Skeletal muscle cell (primary cell): ENCODE results near the gene MACROD2.
A peak's percentile ranks its signal among the peaks of the same experiment; 100 is the strongest.

Experiments
- DNase-seq: peaks from one replicate; pipeline ENCODE4 v3.0.0-alpha.2; 2010; ENCODE audit warnings: low read depth
- H3K4me3 ChIP-seq: 2 replicates; pipeline ENCODE4 v1.5.1; 2011; ENCODE audit warnings: low read depth, mild to moderate bottlenecking, control low read depth, low read length, moderate library complexity

MACROD2 gene

DNA sequence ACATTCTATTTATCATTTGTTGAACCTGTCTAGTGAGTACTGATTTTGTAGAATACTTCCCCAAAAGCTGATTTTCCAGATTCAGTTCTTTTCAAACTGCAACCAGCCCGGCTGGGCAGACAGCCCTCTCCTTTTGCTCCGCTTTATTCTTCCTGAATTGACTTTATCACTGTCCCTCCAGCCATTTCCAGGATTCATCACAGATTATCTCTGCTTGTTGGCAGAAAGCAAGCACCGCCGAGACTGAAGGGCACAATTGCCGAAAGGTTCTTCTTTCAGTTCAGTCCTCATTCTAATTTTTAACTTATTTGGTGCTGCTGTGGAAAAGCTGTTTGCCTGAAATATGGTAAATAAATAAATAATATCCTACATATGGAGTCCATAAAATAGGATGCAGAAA is 711.2 kb downstream of the MACROD2 start:
- no peak overlapping the region for H3K4me3 ChIP-seq
- no peak for DNase-seq

DNA sequence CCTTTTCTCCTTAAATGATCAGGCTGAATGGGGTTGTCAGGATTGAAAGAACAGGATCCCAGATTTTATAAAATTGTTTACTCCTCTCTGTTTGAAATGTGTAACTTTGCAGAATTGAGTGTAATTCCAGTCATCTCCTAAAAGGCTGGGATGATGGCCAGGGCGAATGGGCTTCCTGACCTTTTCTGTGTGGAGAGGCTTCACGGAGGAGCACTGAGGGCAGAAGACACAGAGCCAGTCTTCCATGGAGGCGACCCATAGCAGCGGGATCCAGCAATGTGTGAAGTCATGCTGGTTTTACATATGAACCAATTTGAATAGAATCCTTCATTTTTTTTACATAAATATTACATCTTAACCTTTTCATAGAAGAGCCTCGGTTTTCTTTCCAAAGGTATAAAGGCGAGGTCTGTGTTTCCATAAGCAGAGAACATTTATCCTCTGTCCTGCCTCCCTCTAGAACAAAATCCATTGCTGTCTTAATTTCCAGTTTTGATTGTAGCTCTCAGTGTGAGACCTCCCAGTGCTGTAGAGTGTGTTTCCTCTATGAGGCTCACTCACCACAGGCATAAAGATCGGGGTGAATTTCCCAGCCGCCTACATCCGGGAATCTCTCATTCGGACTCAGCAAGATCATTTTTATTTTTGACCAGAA is 711.8 kb downstream of the MACROD2 start:
- DNase-seq: no peak
- H3K4me3 ChIP-seq: no peak overlapping the region

DNA sequence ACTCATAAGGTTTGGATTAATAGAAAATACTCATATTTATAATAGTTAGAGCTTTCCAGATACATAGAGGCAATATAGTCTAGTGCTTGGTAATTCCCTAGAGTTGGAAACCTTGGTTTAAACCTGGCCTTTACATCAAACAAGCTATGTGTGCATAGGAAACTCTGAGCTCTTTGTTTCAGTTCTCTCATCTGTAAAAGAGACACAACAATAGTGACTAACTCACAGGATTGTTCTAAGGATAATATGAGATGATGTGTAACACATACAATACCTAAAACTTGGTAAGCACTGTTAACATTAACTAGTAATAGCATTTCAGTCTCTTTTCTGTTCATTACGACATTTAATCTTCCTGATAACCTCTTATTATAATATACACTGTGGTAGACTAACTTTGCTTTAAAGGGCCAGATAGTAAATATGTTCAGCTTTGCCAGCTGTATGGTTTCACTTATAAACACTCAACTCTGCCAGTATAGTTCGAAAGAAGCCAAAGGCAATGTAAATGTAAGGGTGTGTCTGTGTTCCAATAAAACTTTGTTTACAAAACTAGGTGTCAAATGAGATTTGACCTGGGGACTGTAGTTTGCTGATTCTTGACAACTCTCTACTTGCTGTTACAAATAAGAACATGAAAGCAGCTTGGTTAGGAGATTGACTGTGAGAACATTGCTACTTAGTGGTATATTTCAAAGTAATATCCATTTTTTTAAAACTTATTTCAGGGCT is 712.7 kb downstream of the MACROD2 start:
- no peak for DNase-seq
- H3K4me3 ChIP-seq: no peak overlapping the region

DNA sequence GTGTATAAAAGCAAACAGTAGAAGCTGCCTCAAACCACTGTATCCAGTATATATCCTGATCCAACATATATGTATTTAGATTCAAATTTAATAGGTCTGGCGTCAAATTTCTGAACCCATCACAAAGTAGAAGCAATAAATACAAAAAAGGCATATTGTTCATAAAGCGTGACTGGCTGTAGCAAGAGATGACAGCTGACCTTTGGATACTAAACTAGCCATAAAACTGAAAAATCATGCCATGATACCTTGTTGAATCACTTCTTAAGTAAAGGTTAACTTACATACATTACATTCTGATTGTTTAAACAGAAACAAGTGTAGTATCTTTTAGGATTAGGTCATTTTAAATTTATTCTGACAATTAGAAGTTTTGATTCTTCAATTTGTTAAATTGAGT is 714.1 kb downstream of the MACROD2 start:
- no peak overlapping the region for H3K4me3 ChIP-seq
- DNase-seq: no peak

DNA sequence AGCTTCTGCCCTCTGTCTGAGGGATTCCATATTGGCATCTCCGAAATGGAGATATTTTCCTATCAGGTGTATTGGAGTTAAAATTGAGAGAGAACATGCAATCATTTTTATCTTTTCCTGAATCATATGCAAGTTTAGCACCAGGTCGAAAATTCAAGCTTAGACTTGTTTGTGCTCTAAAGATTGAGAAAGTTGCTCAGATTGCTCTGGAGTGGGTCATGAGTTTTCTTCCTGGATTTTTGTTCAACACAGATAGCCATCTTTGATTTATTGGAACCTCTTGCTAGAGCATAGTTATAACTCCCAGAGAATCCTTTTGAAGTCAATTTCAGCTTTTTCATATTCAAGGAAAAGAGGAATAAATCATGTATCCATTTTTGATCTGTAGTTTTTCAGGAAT is 715.6 kb downstream of the MACROD2 start:
- no peak overlapping the region for H3K4me3 ChIP-seq
- no peak for DNase-seq

DNA sequence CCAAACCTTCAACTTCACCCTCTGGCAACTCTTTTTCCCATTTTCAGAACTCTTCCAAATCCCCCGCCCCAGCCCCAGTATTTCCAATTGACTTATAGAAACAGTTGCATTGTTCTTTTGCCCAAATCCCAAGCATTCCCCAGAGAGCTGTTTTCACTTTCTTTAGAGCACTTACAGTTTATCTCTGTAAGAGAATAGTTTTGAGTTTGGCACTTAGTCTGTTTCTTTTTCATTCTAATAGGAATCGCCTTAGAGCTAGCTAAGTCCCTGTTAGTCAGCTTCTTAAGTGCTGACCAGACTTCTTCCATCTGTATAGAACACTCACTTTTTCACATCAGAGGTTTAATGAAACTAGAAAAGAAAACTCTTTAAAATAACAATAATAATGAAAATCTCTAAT is 716.3 kb downstream of the MACROD2 start:
- peak; percentile 29 for DNase-seq
- H3K4me3 ChIP-seq: no peak overlapping the region

DNA sequence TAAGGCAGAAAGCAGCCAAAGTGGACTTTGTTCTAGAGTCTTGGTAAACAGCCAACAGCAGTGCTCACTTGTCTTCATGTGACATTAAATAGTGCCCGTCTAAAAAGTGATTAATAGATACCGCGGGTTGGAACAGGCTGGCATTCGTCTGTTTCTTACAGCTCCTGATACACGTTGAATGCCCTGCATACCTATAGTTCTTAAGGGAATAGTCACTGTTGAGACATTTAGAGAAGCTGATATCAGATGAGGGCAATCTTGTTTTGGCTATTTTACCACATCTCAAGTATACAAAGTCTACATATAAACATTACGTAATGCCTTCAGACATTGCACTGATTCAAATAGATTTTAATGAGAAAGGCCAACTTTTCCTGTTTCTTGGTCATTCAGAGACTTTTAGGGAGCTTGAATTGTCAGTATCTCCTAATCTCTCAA is 717.0 kb downstream of the MACROD2 start:
- peak; percentile 39 for DNase-seq
- H3K4me3 ChIP-seq: no peak overlapping the region

DNA sequence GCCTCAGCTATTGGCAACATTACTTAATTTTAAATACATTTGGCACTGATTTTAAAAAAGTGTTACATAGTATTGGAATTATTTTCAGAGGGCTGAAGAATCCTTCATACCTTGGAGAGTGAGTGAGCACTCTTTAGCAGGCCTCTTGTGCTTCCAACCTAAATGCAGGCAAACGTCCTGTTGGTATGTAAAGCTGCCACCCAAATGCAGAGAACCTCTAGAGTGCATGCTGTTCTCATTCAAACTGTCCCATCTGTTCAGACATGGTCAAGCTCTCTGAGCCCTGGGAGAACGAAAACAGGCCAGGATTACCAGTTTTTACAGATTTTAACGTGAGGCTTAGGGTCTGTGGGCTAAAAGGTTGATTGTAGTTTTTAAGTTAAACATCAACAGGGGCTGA is 720.1 kb downstream of the MACROD2 start:
- H3K4me3 ChIP-seq: no peak overlapping the region
- no peak for DNase-seq

DNA sequence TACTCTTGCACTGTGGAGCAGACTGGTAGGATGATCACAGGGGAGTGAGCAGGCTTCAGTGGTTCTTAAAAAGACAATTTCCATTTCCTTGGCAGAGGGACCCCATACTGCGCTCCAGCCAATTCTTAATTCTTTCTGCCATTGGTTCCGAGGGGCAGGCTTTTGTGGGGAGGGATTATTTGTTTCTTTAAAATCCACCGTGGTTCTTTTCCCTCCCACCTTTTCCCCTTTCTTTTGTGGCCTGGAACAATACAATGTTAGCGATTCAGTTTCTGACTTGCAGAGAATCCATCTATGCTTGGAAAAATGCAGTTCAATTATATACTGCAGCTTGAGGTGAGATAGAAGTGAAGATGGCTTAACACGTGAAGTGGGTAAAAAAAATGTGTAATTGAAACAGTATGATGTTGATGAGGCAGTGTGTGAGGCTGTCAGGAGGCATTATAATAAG is 721.1 kb downstream of the MACROD2 start:
- DNase-seq: no peak
- H3K4me3 ChIP-seq: no peak overlapping the region

DNA sequence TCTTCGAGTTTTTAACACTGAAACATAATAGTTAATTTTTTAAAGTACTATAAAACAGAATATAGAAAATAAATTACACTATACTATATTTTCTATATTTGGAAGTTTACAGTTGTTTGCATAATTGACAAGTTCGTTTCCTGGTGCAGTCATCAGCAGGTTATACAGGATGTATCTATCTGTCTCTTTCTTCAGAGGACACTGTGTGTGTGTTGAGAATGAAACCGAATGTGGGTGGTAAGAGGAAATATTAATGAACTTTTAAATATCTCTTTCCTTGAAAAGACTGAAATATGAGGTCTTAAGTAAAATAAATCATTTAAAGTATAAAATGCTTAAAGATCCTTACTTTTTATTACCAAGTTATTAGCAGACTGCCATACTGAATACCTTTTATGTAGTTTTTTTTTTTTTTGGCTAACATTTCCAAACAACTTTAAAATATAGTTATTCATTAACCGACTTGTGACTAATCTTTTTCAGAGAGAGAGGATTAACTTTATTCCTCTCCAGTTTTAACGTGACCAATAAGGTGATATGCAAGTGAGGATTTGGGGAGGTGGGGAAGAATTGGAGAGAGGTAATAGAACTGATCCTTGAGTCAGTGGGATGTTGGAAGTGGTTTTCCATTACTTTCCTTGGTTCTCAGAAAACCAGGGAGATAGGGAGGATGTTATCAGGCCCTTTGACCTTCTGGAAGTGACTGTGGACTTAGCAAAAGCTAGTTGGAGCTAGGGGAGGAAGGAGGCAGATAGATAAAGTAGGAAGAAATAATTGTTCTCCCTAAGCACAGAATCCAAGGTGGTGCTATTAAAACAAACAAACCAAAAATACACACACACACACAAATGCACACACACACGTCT is 722.1 kb downstream of the MACROD2 start:
- DNase-seq: no peak
- H3K4me3 ChIP-seq: no peak overlapping the region

DNA sequence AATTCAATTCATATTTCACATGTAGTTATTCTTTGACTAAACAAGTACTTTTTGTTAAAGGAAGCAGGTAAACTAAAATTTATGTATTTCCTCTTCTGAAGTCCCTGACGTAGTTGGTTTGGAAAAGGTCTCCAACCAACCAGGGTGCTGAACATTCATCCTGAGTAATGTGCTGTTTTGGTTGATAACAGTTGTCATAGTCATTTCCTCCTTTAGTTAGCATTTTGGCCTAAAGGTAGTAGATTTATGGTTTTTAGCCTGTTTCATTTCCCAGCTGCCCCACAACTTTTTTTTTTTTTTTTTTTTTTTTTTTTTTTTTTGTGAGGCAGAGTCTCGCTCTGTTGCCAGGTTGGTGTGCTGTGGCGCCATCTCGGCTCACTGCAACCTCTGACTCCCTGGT is 724.9 kb downstream of the MACROD2 start:
- no peak overlapping the region for H3K4me3 ChIP-seq
- no peak for DNase-seq

DNA sequence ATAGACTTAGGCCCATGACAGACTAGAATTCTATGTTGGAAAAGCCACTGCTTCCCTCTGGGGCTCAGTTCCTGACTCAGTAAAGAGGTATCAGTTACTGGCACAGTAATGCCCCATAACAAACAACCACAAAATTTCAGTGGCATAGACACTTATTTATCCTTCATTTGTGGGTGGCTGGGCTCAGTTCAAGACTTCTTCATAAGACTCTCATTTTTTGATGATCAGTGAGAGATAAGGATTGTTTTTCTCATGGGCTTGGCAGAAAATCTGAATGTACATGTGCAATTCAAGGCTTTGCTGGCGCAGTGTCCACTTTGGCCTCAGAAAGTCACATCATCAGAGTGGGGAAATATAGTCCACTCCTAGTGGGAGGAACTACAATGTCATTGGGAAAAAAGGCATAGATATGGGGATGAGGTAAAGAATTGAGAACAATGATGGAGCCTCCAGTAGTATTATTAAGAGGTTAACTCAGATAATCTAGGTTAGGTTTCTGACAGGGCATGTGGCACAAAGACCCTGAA is 726.7 kb downstream of the MACROD2 start:
- H3K4me3 ChIP-seq: no peak overlapping the region
- no peak for DNase-seq

DNA sequence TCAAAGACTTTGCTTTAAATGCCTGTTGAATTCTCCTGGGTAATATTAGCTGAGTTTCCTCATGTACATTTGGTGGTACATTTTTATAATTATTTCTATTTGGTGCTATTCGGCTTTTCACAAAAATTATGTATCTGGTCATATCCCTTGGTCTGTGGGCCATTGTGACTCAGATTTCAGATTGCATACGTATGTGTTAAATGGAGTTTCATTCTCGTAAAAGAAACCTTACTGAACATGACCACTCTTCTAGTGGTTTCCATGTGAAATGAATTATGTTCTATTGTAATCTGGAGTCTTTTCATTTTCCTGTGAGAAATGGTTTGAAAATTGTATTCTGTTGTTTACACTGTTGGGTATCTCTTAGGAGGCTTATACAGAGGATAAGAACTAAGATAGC is 728.3 kb downstream of the MACROD2 start:
- H3K4me3 ChIP-seq: no peak overlapping the region
- DNase-seq: no peak

DNA sequence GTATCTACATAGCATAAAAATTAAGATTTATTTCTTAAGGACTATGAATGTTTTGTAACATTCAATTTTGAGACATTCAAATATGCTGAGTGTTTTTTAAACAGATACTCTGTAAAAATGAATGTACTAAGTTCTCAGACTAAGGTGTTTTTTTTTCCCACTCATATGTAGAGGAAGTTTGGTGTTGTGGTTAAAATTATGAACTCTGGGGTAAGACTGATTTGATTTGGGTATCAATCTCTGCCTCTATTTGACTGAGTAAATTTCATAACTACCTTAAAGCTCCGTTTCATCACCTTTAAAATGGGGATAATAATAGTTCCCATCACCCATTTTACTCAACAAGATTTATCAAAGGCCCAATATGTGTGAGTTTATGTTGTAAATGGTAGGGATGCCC is 728.7 kb downstream of the MACROD2 start:
- DNase-seq: no peak
- no peak overlapping the region for H3K4me3 ChIP-seq

DNA sequence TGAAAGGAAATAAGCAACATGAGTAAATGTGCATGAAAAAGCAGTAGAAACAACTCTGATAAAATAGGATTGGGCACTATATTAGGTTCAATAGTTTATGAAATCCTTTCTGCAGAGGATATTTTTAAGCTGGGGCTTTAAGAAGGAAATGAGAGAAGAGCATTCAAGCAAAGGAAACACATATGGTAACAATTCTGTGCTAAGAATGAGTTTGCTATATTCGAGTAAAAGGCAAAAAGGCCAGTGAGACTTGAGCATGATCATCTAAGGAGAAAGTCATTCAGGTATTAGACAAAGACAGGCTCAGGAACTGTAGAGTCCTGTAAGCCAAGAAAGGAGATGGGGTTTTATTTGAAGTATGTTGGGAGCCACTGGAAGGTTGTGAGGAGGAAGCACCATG is 729.2 kb downstream of the MACROD2 start:
- no peak overlapping the region for H3K4me3 ChIP-seq
- DNase-seq: no peak

DNA sequence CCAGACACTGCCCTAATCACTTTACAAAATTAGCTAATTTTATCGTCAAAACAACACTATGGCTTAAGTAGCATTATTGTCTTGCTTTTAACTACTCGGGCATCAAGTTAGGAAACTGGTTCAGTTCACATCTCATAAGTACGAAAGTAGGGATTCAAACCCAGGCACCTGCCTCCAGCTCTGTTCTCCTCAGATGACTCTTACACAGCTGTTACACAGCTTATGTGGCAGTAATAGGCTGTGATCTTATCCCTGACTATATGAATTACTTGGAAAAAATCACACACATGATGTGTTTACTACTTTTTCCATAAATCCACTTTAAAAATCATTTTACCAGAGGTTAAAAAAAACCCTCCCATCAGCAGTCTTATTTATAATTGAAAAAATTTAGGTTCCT is 731.3 kb downstream of the MACROD2 start:
- no peak overlapping the region for H3K4me3 ChIP-seq
- no peak for DNase-seq

DNA sequence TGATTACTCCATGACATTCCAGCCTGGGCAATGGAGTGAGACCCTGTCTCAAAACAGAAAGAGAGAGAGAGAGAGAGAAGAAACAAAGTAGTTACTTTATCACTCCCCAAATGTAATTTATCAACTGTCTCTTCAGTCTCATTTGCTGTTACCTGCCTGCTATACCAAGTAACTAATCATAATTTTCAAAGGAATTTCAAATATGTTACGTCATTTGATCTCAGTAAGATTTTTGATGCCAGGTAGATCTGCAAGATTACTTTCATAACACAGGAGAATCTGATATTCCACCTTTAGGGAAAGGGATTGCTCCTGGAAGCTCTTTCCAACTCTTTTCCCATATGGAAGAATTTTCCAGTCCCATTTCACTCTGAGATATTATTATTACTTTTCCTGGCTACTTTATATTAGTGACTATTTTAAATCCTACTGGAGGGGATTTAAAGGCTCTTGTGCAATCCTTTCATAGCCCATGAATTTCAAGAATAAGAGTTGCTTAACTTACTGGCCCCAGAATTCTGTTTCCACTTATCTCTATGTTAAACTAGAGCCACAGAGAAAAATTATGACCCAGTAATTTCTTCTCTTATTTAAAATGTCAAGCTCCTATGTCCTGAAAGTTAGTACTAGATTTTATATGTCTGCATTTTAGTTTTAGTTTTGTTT is 732.3 kb downstream of the MACROD2 start:
- DNase-seq: no peak

DNA sequence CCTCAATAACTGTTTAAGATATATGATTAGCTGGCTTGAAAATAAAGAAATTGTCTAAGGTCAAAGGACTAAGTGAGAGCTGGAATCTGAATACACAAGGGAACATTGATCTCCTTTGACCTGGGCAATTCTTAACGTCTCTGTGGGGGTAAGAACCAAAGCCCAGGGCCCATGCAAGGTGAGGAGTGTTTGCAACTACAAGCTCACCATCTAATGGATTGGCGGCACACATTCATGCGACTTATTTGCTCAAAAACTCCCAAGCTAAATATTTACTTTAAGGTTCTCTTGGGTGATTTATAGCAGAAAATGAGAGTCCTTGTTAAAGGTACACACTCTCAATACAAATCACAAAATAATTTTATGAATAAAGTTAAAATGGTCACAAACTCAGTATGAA is 734.1 kb downstream of the MACROD2 start:
- DNase-seq: no peak
- no peak overlapping the region for H3K4me3 ChIP-seq

More for the DNA sequence above, 732.3 kb downstream of the MACROD2 start:
- no peak overlapping the region for H3K4me3 ChIP-seq

DNA sequence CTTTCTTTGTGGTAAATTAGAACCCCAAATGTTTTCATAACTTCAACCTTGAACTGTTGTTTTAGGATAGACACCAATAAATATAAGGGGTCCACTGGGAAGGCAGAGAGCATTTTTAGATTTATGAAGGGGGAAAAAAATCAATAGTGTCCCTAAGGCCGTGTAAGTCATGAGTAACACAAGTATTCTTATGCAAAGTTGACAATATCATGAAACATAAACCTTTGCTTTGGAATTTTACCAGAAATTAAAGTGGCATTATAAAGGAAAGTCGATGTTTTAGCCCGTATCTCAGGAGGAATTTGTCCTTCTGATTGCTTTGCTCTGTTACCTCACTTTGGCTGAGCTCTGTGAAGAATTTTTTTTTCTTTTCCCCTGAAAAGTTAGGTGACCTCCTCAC is 737.0 kb downstream of the MACROD2 start:
- DNase-seq: no peak

DNA sequence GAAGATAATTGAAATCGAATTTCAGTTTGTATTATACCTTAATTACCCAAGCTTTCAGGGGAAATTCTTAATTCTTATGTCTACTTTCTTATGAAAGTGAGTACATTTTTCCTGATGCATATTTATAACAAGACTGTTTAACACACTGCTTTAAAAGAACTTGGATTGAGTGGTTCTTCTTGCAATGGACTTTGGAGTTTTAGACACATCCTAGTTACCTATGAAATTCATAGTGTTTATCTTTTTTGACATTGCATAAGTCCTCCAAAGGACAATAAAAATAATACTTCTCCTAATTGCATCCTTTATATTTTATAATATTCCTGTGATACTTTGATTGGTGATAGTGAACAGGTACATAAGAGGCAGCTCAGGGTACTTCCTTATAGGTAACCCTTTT is 737.7 kb downstream of the MACROD2 start:
- no peak for DNase-seq

More for the DNA sequence above, 737.0 kb downstream of the MACROD2 start:
- H3K4me3 ChIP-seq: no peak overlapping the region

More for the DNA sequence above, 737.7 kb downstream of the MACROD2 start:
- H3K4me3 ChIP-seq: no peak overlapping the region
